ENCODE results near the gene MXRA5.
"Not testable (repeated sequence)": the region's sequence is repeated elsewhere in the genome, so short reads cannot be mapped to it uniquely, and the experiment has no call there.

MXRA5 gene, protein sequence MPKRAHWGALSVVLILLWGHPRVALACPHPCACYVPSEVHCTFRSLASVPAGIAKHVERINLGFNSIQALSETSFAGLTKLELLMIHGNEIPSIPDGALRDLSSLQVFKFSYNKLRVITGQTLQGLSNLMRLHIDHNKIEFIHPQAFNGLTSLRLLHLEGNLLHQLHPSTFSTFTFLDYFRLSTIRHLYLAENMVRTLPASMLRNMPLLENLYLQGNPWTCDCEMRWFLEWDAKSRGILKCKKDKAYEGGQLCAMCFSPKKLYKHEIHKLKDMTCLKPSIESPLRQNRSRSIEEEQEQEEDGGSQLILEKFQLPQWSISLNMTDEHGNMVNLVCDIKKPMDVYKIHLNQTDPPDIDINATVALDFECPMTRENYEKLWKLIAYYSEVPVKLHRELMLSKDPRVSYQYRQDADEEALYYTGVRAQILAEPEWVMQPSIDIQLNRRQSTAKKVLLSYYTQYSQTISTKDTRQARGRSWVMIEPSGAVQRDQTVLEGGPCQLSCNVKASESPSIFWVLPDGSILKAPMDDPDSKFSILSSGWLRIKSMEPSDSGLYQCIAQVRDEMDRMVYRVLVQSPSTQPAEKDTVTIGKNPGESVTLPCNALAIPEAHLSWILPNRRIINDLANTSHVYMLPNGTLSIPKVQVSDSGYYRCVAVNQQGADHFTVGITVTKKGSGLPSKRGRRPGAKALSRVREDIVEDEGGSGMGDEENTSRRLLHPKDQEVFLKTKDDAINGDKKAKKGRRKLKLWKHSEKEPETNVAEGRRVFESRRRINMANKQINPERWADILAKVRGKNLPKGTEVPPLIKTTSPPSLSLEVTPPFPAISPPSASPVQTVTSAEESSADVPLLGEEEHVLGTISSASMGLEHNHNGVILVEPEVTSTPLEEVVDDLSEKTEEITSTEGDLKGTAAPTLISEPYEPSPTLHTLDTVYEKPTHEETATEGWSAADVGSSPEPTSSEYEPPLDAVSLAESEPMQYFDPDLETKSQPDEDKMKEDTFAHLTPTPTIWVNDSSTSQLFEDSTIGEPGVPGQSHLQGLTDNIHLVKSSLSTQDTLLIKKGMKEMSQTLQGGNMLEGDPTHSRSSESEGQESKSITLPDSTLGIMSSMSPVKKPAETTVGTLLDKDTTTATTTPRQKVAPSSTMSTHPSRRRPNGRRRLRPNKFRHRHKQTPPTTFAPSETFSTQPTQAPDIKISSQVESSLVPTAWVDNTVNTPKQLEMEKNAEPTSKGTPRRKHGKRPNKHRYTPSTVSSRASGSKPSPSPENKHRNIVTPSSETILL (N-terminal part only)

DNA sequence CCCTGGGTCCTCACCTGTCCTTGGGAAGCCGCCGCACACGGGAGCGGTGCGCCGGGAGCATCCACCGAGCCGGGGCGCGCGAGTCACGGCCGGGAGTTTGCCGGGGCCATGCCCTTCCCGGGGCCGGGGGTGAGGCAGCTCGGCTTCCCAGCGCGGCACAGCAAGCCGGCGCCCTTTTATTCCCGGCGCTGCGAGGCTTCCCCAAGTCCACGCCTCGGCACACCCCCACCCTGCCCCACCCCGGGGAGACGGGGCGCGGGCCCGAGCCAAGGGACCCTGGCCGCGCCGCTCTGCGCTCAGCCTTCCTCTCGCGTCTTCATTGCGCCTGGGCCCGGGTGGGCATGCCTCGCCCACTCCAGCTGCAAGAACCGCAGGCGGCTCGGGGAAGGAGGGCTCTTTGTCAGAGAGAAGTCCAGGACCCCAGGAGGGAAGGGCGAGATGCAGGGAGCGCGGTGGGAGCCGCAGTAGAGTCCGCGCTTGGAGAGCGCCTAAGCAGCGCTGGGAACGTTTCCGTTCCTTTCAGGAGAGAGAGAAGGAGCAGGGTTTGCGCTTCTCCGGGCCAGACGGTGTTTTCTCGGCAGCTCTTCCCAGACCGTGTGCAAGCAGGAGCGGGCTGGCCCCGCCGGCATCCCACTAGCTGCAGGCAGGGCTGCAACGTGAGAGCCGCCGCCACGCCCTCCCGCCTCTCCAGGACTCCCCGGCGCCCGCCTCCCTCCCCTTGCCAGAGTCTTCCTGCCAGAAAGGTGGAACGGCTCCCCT, at the start of gene MXRA5:
MXRA5 (minus strand) TSS at position 152 of the 759 bp plus-strand sequence. CDS start 2,819 bp downstream, outside the sequence.
- no peaks in the 10 kb centered on the region for H3K4me1 Mint-ChIP-seq
- H3K4me3 Mint-ChIP-seq = no peak within 1 kb of the TSS
- no peak within 1 kb of the TSS for H3K27ac Mint-ChIP-seq
- H3K36me3 Mint-ChIP-seq = peaks cover 0 to 8% of the 10 kb centered on the region in 2 donors
- ATAC-seq (replicated peaks) = no peak
- DNase-seq = no peak
- peaks cover 7 to 12% of the 10 kb centered on the region in 2 donors for H3K9me3 Mint-ChIP-seq
- peaks cover 32 to 37% of the 10 kb centered on the region in 2 donors for H3K27me3 Mint-ChIP-seq

DNA sequence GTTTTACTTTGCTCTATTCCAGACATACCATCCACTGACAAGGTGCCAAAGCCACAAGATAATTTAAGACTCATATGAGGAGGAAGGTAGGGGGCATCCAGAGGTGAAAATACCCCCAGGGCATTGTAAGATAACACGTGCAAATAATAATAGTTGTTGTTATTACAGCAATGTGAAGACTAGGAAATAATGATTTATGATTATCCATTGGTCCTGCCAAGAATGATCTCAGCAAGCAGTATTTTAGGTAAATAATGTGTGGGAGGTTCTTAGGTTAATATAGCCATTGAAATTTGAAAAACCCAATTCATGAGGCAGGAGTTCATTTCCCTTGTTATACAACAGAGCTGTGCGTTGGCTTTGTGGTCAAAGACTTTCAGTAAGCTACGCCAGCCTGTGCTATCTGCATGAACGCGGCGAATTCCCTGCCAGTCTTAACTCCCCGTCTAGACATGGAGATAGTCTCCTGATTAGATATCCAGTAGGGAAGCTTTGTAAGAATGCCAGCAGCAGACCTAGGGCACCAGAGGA, 47.2 kb upstream of the MXRA5 start:
- ATAC-seq (replicated peaks) (no peak), DNase-seq (no peak)
- no peak overlapping the region for H3K27ac Mint-ChIP-seq
- H3K27me3 Mint-ChIP-seq = no peaks in the 10 kb centered on the region
- H3K4me3 Mint-ChIP-seq = no peak overlapping the region
- H3K9me3 Mint-ChIP-seq = no peaks in the 10 kb centered on the region
- H3K36me3 Mint-ChIP-seq = no peaks in the 10 kb centered on the region
- no peaks in the 10 kb centered on the region for H3K4me1 Mint-ChIP-seq

DNA sequence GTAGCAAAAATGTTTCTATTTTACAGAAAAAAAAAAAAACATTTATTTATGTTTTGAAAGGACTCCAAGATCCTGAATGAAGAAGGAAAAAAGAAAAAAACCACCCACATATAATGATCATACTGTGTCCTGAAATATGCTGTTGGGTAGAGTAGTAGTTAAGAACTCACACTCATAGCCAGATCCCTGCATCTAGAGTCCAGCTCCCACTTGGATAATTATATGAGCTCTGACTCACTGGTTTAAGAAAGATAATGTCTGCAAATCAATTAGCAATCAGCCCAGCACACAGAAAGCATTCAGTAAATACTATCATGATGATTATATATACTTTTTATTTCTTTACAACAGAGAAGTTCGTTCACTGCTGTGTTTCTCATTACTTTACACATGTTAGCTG, 46.7 kb upstream of the MXRA5 start:
- no peaks in the 10 kb centered on the region for H3K27me3 Mint-ChIP-seq
- H3K9me3 Mint-ChIP-seq = no peaks in the 10 kb centered on the region
- H3K36me3 Mint-ChIP-seq = no peaks in the 10 kb centered on the region
- no peak for DNase-seq
- H3K4me3 Mint-ChIP-seq = no peak overlapping the region
- H3K27ac Mint-ChIP-seq = no peak overlapping the region
- no peak for ATAC-seq (replicated peaks)
- H3K4me1 Mint-ChIP-seq = no peaks in the 10 kb centered on the region

DNA sequence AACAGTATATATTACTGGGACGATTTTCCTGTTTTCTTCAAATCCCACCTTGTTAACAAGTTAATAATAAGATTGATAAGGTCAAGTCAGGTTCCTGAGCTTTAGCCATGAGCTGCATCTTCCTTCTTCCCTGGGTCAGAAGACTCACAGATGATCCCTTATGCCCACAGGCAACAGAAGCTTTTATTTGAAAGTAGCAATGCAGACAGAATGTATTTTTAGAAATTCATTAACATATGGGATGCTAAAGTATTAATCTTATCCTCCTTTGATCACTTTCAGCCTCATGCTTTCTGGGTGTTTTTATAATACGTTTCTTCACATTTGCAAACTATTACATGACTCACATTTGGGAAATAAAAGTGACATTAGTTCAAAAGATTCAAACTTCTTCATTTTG, 42.0 kb upstream of the MXRA5 start:
- ATAC-seq (replicated peaks) = no peak
- Mint-ChIP-seq H3K36me3 (no peaks in the 10 kb centered on the region), H3K4me1 (no peaks in the 10 kb centered on the region), H3K9me3 (no peaks in the 10 kb centered on the region), H3K4me3 (no peak overlapping the region), H3K27me3 (no peaks in the 10 kb centered on the region), H3K27ac (no peak overlapping the region)
- no peak for DNase-seq

DNA sequence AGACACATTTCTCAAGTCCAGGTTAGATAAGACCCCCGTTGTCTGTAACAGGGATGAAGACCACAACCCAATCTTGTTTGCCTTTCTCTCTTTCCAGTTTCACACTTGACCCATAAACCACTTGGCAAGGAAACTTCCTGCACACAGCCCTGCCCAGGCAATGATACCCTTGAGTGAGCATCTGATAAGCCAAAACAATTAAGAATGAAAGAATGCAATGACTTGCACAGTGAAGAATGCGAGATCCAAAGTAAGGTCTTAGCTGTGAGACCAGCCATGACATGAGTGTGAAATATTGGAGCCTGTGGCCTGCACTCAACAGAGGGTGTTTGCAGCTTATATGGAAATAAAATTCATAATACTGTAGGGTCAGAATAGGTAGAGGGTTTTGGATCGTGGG, 37.9 kb upstream of the MXRA5 start:
- H3K4me1 Mint-ChIP-seq = no peaks in the 10 kb centered on the region
- H3K9me3 Mint-ChIP-seq = no peaks in the 10 kb centered on the region
- no peaks in the 10 kb centered on the region for H3K36me3 Mint-ChIP-seq
- no peak for ATAC-seq (replicated peaks)
- H3K27ac Mint-ChIP-seq = no peak overlapping the region
- no peak overlapping the region for H3K4me3 Mint-ChIP-seq
- H3K27me3 Mint-ChIP-seq = no peaks in the 10 kb centered on the region
- no peak for DNase-seq

DNA sequence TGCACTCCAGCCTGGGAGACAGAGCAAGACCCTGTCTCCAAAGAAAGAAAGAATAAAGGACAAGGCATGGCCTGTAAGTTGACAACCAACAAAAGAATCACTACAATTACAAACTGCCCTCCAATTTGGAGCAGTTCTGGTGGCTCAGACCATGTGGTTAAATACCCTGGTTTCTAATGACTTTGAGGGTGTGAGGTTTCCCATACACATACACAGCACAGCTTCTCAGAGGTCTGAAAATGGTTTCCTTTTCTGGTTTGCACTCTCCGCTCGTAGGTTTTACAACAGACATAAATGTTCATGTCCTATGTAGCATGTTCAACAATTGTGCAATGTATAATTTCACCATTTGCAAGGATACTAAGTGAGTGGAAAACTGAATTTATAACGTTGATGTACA, 34.2 kb upstream of the MXRA5 start:
- ATAC-seq (replicated peaks) (no peak), DNase-seq (no peak)
- Mint-ChIP-seq H3K27ac (no peak overlapping the region), H3K9me3 (peaks cover 3 to 4% of the 10 kb centered on the region in 2 donors), H3K4me3 (no peak overlapping the region), H3K27me3 (no peaks in the 10 kb centered on the region), H3K36me3 (no peaks in the 10 kb centered on the region), H3K4me1 (no peaks in the 10 kb centered on the region)

DNA sequence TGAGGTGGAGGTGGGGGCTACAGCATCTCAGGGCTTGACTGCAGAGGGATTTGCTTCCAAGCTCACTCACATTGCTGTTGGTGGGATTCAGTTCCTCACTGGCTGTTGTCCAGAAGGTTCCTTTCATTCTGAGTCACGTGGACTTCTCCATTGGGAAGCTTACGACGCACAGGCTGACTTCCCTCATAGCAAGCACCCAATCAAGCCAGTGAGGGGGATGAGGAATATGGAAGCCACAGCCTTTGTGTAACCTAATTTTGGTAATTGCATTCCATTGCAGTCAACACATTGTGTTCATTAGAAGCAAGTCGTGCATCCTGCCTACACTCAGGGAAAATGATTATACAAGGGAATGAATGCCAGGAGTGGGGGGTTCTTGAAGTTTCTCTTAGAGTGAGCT, 32.7 kb upstream of the MXRA5 start:
- no peak for ATAC-seq (replicated peaks)
- no peaks in the 10 kb centered on the region for H3K4me1 Mint-ChIP-seq
- no peaks in the 10 kb centered on the region for H3K36me3 Mint-ChIP-seq

DNA sequence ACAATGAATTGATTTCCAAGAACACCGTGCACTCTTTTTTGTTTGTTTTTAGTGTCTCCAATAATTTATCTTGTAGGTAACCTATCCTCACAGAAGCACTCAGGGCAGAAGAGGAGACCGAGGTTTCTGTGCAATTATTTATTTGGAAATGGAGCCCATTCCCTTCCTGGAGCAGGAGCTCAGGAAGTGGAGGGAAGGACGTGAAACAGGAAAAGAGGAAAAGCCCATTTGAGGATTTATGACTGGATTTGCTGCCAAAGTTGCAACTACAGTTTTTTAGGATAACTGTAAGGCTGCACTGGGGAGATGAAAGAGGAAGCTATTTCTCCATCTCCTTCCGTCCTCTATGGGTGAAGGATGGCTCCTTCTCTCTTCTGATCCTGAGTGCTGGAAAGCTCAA, 31.7 kb upstream of the MXRA5 start:
- DNase-seq = no peak
- H3K27me3 Mint-ChIP-seq = no peaks in the 10 kb centered on the region

More for the DNA sequence above, 32.7 kb upstream of the MXRA5 start:
- no peak for DNase-seq
- Mint-ChIP-seq H3K27me3 (no peaks in the 10 kb centered on the region), H3K9me3 (peaks cover 4 to 9% of the 10 kb centered on the region in 2 donors), H3K4me3 (no peak overlapping the region), H3K27ac (no peak overlapping the region)

DNA sequence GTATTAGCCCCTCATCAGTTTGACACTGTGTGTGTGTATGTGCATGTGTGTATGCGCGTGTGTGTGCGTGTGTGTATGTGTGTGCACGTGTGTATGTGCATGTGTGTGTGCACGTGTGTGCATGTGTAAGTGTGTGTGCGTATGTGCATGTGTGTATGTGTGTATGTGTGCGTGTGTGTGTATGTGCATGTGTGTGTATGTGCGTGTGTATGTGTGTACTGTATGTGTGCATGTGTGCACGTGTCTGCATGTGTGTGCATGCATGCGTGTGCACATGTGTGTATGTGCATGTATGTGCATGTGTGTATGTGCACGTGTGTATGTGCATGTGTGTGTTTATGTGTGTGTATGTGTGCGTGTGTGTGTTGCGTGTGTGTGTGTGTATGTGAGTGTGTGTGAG, 31.1 kb upstream of the MXRA5 start:
- Mint-ChIP-seq H3K4me3 (no peak overlapping the region), H3K27ac (no peak overlapping the region), H3K9me3 (peaks cover 7 to 15% of the 10 kb centered on the region in 2 donors), H3K36me3 (no peaks in the 10 kb centered on the region), H3K27me3 (no peaks in the 10 kb centered on the region), H3K4me1 (no peaks in the 10 kb centered on the region)
- DNase-seq (no peak), ATAC-seq (replicated peaks) (no peak)

More for the DNA sequence above, 31.7 kb upstream of the MXRA5 start:
- ATAC-seq (replicated peaks) = no peak
- H3K4me3 Mint-ChIP-seq = no peak overlapping the region
- peaks cover 4 to 11% of the 10 kb centered on the region in 2 donors for H3K9me3 Mint-ChIP-seq
- no peaks in the 10 kb centered on the region for H3K36me3 Mint-ChIP-seq
- no peak overlapping the region for H3K27ac Mint-ChIP-seq
- H3K4me1 Mint-ChIP-seq = no peaks in the 10 kb centered on the region

DNA sequence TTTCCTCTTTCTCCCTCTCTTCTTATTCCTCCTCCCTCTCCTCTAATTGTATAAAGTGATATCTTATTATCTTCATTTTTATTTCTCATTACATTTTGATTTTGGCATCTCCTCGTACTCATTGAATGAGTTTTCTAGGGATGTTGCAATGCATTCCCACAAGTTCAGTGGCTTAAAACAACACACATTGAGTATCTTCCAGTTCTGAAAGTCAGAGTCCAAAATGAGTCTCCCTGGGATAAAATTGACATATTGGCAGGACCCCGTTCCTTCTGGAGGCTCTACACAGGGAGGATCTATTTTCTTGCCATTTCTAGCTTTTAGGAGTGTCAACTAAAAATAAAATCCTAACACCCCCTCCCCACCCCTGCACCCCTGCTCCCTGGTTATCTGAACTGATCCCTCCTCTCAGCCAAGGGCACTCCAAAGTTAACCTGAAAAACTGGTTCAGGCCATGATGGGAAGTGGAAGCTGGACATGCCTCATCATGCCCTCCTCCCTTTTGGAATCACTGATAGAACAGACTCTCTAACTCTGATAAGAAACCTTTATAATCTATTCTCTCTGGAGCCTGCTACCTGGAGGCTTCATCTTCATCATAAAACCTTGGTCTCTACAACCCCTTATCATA, 29.5 kb upstream of the MXRA5 start:
- H3K27me3 Mint-ChIP-seq; H3K4me3 Mint-ChIP-seq; H3K36me3 Mint-ChIP-seq; H3K4me1 Mint-ChIP-seq; H3K27ac Mint-ChIP-seq; ATAC-seq (replicated peaks); DNase-seq: not testable (repeated sequence)
- H3K9me3 Mint-ChIP-seq = peaks cover 7 to 15% of the 10 kb centered on the region in 2 donors

DNA sequence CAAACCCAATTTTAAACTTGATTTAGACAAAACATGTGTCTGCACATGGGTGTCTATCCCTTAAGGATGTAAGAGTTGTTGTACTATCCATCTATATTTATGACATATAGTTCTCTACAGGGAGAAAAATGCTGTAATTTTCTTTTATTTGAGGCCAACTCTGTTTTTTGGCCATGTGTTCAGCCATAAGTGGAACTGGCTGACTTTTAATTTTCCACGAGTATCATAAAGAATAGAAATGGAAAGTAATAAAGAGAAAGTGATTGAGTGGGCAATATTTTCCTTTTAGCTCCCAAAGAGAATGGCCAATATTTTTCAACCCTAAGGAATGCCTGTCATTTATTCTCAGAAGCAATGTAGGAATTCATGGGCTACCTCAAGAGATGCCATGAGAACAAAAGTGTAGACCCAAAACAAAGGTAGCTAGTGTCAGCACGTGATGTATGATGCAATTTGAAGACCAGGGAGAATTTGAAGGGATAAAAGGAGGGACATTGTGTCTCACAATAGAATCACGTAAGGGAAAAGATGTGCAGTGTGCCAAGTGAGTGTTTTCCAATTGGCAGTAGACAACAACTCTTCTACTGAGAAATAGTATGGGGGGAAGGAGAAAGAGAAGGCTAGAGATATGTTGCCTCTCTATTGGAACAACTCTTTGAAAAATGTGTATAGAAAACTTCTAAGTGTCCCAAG, 27.8 kb upstream of the MXRA5 start:
- Mint-ChIP-seq H3K4me1 (no peaks in the 10 kb centered on the region), H3K27ac (no peak overlapping the region), H3K36me3 (no peaks in the 10 kb centered on the region), H3K27me3 (no peaks in the 10 kb centered on the region), H3K4me3 (no peak overlapping the region), H3K9me3 (peaks cover 7 to 15% of the 10 kb centered on the region in 2 donors)
- no peak for ATAC-seq (replicated peaks)
- no peak for DNase-seq

DNA sequence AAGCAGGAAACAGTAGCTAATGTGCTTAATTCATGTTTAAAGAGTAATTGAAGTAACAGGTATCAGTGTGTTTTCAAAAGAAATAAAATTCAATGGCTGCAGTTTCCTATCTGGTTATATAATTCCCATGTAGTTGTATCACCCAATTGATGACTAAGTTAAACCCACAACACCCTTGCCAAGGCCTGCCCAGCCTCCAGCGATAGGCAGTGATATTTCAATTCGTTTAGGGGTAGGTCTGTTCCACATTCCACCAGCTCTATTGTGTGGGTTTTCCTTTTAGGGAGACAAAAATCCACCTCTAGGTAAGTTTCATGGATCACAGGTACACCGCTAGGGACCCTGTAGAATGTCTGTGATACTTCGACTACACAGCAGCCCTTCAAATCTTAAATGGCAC, 24.7 kb upstream of the MXRA5 start:
- DNase-seq (no peak), ATAC-seq (replicated peaks) (no peak)
- no peaks in the 10 kb centered on the region for H3K36me3 Mint-ChIP-seq
- no peaks in the 10 kb centered on the region for H3K27me3 Mint-ChIP-seq
- no peaks in the 10 kb centered on the region for H3K4me1 Mint-ChIP-seq
- no peak overlapping the region for H3K4me3 Mint-ChIP-seq
- no peak overlapping the region for H3K27ac Mint-ChIP-seq
- peaks cover 6 to 14% of the 10 kb centered on the region in 2 donors for H3K9me3 Mint-ChIP-seq

DNA sequence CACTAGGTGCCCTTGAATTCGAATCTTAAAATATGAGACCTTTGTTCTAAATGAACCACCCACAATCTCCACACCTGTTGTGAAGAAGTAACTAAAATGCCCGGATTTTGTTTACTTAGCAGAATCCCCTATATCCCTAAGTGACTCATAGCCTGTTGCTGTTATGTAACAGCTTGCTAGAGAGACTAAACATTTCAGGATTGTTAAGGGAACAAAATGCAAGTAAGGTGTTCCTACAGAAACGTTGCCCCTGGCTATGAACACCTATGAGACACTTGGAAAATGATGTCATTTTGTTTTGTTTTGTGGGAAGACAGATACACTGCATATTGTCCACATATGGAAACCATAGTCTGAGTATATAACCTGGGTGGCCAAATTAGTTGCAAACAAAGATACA, 24.2 kb upstream of the MXRA5 start:
- H3K27me3 Mint-ChIP-seq = no peaks in the 10 kb centered on the region
- H3K4me3 Mint-ChIP-seq = no peak overlapping the region
- DNase-seq = no peak
- peaks cover 6 to 14% of the 10 kb centered on the region in 2 donors for H3K9me3 Mint-ChIP-seq
- ATAC-seq (replicated peaks) = no peak
- H3K36me3 Mint-ChIP-seq = no peaks in the 10 kb centered on the region
- no peaks in the 10 kb centered on the region for H3K4me1 Mint-ChIP-seq
- H3K27ac Mint-ChIP-seq = no peak overlapping the region
